SK-MEL-5 (cell line): ENCODE data around the gene SPTLC3. TPM values are rescaled to one million over a fixed set of nuclear protein-coding genes. Genes with fewer than 3 reads are reported as not detected.
A peak's percentile ranks its signal among the peaks of the same experiment; 100 is the strongest.

Experiments
- DNase-seq: peaks from one replicate; pipeline ENCODE4 v3.0.0-alpha.2; 2016; ENCODE audit warnings: low read depth, low spot score
- in situ Hi-C: cut with HindIII; loops from 2 replicates; pipeline ENCODE4 v1.10.0; 2016; ENCODE audit warnings: low sequenced_read_pairs, high pct_unique_total_duplicates, low pct_unique_long_range_greater_than_20kb
- total RNA-seq: library from RNA; depleted of rRNA; stranded (reverse); fragments of >200 nt; shearing (Covaris generic); gene quantifications from 2 replicates; pipeline ENCODE4 v1.2.3, GENCODE V29; 2014

The SPTLC3 gene
- total RNA-seq, 1 experiment from 2014 or later: 2.0 TPM

GRCh38 chr20:13140201-13140600 is 131.4 kb downstream of the SPTLC3 start:
- no peak for DNase-seq
- in situ Hi-C loops: no loop called here

- no peak for DNase-seq
- in situ Hi-C loops: no loop called here
Measured at GRCh38 chr20:13140775-13141174, 132.0 kb downstream of the SPTLC3 start.

- in situ Hi-C loops: no loop called here
- DNase-seq: no peak
Measured at GRCh38 chr20:13141546-13141945, 132.8 kb downstream of the SPTLC3 start.

GRCh38 chr20:13142143-13142542 is 133.4 kb downstream of the SPTLC3 start:
- in situ Hi-C loops: no loop called here
- DNase-seq: no peak

DNA sequence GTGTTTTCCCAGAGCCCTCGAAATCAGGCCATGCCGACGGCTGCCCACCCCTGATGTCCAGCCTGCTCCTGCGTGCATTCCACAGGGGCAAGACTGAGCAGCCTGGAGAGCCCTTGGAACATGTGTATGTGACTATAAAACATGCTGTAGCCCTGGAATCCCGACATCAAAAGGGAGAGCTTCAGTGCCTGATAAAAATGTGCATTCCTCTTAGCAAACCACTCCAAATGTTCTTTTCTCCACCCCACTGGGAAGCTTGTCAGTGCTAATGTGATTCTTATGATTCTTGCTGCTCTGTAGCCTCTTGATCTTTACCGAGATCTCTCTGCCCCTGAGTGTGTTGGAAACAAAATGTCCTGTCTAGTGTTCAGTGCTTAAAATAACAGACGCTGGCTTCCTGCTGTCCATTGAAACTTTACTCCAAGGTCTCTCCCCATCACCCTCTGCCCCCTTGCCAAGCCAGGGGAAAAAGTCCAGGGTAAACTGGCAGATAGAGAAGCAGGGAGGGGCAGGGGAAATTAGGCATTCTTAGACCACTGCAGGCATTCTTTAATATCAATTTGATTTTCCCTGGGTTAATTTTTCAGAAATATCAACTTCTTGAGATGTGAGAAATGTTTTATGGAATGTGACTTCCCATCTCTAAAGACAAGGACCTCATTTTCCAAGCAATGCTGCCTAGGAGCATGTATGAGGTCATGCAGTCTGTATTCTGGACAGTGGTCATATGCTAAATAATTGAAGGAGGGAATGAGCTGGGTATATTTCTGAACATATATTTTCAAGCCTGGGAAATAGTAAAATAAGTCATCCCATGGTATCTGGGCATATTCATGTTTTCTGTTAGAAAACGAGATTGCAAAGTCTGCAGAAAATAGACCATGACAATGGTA is 138.5 kb downstream of the SPTLC3 start:
- DNase-seq: no peak
- in situ Hi-C loops: no loop called here

GRCh38 chr20:13147971-13148370 is 139.2 kb downstream of the SPTLC3 start:
- in situ Hi-C loops: no loop called here
- no peak for DNase-seq

- no peak for DNase-seq
- in situ Hi-C loops: no loop called here
Measured at GRCh38 chr20:13148402-13148801, 139.6 kb downstream of the SPTLC3 start.

DNA sequence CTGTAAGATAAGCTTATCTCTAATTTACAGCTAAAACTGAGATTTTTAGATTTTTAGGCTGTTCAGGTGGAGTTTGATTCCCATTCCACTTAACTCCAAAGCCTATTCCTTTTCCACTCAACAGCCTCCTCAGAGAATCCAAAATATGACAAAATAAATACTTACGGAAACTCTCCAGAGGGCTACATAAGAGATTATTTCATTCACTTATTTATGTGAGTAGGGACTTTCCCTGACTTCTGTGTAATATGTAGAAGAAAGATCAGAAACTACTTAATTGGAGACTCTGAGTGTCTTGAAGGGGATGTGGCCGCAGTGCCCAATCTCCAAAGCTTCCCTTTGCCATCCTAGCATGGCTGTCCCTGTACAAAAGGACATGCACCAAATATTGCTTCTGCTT is 140.2 kb downstream of the SPTLC3 start:
- in situ Hi-C loops: no loop called here
- no peak for DNase-seq

- DNase-seq: no peak
- in situ Hi-C loops: no loop called here
Measured at GRCh38 chr20:13149371-13150105, 140.8 kb downstream of the SPTLC3 start.

- in situ Hi-C loops: no loop called here
- peak; percentile 94 for DNase-seq
Measured at GRCh38 chr20:13158369-13158768, 149.6 kb downstream of the SPTLC3 start.

- in situ Hi-C loops: no loop called here
- no peak for DNase-seq
Measured at GRCh38 chr20:13159889-13160288, 151.1 kb downstream of the SPTLC3 start.

DNA sequence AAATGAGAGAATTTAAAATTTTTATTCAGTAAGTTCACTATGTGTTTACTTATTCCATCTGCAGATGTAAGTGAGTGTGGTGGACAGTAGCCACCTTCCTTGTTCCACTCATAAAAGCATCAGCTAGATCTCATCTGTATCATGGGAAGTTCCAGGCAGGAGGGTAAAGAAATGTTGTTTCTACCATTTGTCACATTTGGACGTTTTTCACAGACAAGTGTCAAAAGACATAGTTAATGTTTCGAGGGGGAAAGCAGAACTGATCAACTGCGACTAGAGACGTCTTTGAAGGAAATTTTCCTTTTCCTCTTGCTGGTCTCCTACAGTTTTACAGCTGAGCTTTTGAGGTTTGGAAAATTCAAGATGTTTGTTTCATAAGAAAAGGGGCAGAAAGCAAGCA is 156.4 kb downstream of the SPTLC3 start:
- DNase-seq: no peak
- in situ Hi-C loops: no loop called here

- in situ Hi-C loops: no loop called here
- no peak for DNase-seq
Measured at GRCh38 chr20:13166011-13166410, 157.2 kb downstream of the SPTLC3 start.

- in situ Hi-C loops: no loop called here
- DNase-seq: no peak
Measured at GRCh38 chr20:13166437-13166836, 157.7 kb downstream of the SPTLC3 start.

DNA sequence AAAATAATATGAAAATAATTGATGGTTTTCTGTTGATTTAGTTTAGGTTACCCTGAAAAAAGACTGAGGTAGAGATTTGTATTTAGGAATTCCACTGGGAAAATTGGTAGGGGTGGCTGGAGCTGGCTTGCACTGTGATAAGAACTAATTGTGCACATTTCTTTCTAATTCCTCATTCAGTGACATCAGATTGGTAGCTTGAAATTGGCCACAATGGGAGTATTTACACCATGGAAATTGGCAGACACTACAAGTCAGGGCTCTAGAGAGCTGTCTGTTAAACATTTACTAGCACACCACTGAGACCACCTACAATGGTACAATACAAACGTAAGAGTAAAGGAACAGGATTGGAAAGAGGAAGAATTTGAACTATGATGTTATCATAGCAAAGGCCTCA is 160.3 kb downstream of the SPTLC3 start:
- no peak for DNase-seq
- in situ Hi-C loops: no loop called here

DNA sequence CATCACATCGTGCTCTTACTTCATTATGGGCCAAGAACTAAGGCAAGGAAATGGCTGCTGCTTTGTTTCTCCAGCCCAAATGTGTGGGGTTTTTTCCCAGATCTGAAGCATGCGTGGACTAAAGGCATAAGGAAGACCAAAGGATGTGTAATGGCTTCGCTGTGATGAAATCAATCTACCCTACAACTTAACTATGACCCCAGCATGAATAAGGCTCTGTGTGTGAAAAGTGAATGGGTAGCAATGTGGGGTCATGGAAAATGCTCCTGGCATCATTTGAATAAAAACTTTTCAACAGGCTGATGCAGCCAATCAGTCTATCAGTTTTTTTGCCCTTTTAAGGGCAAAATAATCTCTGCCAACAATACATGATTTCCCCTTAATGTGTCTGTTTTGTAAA is 162.0 kb downstream of the SPTLC3 start:
- in situ Hi-C loops: no loop called here

DNA sequence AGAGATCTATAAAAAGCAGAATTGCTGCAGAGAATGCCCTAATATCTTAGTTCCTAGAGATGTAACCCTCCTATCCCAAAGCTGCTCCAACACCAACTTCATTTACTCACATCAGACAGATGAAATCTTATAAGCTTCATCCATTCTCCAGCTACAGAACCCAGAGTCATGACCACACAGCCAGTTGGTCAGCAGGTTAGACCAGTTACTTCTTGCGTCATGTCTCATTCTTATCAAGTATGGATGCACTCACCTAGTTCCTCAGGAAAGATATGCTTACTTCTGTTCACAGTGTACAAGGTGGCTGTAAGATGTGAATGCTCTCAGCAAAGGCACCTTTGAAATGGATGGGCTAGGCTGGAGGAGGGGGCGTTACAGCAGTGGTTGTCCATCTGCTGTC is 164.4 kb downstream of the SPTLC3 start:
- DNase-seq: no peak
- in situ Hi-C loops: no loop called here

More for the DNA sequence above, 162.0 kb downstream of the SPTLC3 start:
- DNase-seq: peak; percentile 27

- in situ Hi-C loops: no loop called here
- no peak for DNase-seq
Measured at GRCh38 chr20:13174402-13174801, 165.6 kb downstream of the SPTLC3 start.
